Mesenteric fat pad (tissue), 1 donor: ENCODE measurements around the gene TRMT2A. TPM values are rescaled to one million over a fixed set of nuclear protein-coding genes. Genes with fewer than 3 reads are reported as not detected.
"Not testable (repeated sequence)": the region's sequence is repeated elsewhere in the genome, so short reads cannot be mapped to it uniquely, and the experiment has no call there.

Experiments used
- DNase-seq: peaks from one replicate; pipeline ENCODE4 v3.0.0-alpha.2; 2020; ENCODE audit warnings: low spot score
- long read RNA-seq: library from polyadenylated mRNA; unstranded; transcript quantifications from one replicate; pipeline ENCODE4 v2.0.0, GENCODE V29; 2020
- total RNA-seq: library from RNA; stranded (reverse); fragmentation: NEBNext Ultra II Directional; extraction: Animal tissue kit (Norgen Biotek cat#: 25700); gene quantifications from one replicate; pipeline ENCODE4 v1.2.1, GENCODE V29; 2021
- donor health status: DM: yes; HTN: yes; CAD: no.

TRMT2A gene
- 49.2 TPM for total RNA-seq
- long read RNA-seq, transcript TRMT2A-202 (13 exons, 2,928 nt), result minor isoform, 11 of 171 reads
- long read RNA-seq, transcript TRMT2A-201 (12 exons, 2,964 nt), result major isoform, 83 of 171 reads
- long read RNA-seq, partial matches to known transcripts, result 11 of 171 reads
- long read RNA-seq, other reads (novel, unspliced or antisense), result 65 of 171 reads

DNA sequence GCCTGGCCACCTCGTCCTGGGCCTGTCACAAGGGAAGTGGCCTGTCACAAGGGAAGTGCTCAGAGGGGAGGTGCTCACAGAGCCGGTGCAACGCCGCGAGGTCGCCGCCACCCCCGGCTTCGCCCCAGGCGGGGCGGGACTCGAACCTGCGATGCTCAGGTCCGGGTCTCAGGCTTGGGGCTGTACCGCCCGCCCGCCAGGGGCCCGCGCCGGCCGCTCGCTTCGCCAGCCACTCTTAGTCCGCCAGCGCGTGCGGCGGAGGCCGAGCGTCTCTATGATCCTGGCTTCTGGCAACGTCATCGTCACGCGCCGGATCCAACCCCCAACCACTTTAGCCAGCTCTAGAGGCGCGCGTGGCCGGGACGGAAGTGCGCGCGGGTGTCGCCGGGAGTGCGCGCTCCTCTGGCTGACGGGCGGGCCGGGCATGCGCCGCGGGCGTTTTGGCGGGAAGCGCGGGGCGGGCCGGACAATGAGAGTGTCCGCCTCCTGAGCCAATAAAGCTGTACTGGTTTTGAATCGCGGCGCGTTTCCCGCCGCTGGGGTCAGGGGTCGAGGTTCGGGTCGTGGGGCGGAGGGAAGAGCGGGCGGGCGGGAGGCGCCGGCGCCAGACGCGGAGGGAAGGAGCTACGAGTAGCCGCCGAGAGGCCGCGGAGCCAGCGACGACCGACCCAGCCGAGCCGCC lies at the start of gene TRMT2A:
Gene TRMT2A, minus strand, starts transcription at position 276 of the 682 bp plus-strand sequence. CDS start 320 bp downstream, outside the sequence.
- peak; percentile 99 for DNase-seq

GRCh38 chr22:20166703-20167102 lies 49.7 kb upstream of the TRMT2A start:
- no peak for DNase-seq

- DNase-seq, result no peak
These were observed 48.9 kb upstream of the TRMT2A start for GRCh38 chr22:20165913-20166312.

DNA sequence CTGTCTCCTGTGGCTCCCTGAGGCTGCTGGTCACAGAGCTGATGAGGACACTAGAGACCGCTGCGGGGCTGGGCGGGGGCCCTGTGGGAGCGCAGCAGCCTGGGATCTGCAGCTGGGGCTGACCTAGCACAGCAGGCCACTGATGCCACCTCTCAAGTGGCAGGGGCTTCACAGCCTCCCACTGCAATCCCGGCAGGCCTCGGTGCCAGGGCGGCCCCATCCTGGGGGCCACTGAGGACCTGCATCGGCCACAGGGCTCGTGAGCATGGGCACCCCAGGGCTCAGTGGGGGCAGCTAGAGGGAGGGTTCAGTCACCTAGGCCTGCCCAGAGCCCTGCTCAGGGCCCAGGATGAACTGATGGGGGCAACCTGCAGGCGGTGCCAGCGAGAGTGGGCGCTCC lies 48.4 kb upstream of the TRMT2A start:
- no peak for DNase-seq

DNA sequence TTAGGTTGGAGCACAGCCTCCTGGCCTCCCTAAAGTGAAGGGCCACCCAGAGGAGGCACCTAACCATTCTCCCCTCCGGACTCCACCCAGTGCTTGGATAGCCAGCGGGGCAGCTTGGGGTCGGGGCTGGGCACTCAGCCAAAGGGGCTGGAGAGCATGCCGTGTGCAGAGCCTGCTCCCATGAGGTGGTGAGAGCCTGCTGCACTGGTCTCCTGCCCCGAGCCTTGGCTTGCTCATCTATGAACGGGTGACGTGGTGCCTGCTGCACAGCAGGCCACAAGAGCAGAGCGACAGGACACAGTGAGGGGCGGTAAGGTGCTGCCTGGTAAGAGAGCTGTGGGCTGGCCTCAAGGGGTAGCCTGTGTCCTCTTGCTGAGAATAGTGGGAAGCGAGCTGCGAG lies 47.8 kb upstream of the TRMT2A start:
- no peak for DNase-seq

DNA sequence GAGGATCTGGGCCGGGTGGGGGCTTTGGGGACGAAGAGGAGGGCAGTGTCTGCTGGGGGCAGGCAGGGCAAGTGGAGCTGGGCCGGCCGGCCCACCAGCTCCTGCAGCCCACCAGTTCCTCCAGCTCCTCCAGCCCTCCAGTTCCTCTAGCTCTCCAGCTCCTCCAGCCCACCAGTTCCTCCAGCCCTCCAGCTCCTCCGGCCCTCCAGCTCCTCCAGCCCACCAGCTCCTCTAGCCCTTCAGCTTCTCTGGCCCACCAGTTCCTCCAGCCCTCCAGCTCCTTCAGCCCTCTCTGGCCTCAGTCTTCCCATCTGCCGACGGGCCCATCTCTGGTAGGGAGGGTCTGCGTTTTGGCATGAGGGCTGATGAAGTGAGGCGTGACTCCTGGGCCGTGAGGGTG lies 43.0 kb upstream of the TRMT2A start:
- no peak for DNase-seq

GRCh38 chr22:20159531-20159930 lies 42.5 kb upstream of the TRMT2A start:
- not testable (repeated sequence) for DNase-seq

DNA sequence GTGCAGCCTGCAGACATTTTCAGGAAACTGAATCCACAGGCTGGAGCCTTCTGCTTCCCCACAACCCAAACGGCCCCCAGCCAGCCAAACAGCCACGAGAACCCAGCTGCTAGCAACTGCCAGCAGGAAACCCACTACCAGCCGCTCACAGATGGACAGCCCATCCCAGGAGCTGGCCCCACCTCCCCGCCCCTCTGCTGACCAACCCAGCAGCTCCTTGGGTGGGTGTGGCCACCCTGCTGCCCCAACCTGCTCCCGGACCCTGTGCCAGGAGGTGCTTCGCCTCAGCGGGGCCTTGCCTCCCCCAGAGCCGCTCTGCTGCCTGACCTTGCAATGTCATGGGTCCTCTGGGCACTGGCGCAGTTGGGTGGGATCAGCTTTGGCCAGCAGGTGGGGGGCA lies 42.0 kb upstream of the TRMT2A start:
- DNase-seq, result no peak

GRCh38 chr22:20158391-20159036 lies 41.5 kb upstream of the TRMT2A start:
- no peak for DNase-seq

DNA sequence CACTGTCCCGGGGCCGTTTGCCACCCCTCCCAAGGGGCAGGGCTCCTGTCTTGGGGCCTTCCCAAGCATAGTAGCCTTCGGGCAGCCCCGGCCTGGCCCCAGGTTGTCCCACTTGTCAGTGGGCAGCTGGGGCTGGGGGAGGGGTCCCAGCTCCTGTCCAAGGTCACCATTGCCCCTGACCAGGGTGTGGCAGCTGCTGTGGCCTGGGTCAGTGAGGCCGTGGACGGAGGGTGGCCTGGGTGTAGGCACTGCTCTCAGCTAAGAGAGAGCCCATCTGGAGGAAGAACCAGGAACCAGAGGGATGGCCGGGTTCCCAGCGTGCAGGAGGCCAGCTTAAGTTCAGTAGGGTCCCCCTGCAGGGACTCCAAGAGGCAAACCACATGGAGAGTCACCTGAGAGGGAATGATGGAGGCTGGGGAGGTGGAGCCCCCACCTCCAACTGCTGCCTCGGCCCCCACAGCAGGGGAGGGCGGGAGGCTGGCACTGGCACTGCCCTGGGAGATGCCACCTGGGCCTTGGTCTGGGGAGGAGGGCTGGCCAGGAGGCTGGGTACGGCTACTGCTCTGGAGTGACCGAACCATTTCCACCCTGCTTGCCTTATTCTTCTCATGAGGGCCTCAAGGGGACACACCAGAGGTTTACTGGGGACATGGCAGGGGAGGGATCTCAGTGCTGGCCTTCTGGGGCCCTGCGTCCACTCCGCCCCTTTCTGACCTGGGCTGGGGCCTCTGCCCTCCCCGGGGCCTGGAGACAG lies 40.6 kb upstream of the TRMT2A start:
- no peak for DNase-seq

DNA sequence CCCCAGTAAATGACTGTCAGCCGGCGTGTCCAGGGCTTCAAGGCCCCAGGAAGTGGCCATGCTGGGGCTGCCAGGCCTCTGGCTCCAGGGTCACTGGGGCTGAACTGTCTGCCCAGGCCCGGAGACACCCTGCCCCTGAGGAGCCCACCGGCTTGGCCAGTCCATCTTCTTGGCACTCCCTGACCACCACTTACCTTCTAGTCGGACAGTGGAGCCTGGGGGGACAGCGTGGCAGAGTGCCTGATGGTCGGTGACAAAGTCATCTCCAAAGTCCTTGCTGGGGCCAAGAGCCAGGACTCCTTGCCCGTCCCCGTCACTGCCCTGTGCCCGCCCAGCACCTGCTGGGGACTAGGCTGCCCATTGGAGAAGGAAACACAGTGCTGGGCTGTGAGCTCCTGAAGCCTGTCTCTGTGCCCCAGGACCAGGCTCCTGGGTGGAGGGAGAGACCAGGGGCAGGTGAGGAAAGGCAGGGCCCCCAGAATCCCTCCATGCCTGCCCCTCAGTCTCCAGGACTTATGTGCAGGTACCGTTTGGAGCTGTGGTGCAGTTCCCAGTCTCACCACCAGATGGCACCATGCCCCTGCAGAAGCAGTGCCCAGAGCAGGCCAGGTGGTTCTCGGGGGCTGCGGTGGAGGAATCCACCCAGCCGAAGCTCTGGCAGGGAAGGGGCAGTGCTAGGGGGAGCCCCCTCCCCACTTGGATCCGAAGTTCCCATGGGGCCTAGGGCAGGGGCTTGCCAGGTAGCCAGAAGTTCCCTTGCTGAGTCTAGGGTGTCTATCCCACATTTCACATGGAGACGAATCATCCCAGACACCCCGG lies 39.8 kb upstream of the TRMT2A start:
- no peak for DNase-seq

- no peak for DNase-seq
These were observed 39.0 kb upstream of the TRMT2A start for GRCh38 chr22:20156042-20156389.

DNA sequence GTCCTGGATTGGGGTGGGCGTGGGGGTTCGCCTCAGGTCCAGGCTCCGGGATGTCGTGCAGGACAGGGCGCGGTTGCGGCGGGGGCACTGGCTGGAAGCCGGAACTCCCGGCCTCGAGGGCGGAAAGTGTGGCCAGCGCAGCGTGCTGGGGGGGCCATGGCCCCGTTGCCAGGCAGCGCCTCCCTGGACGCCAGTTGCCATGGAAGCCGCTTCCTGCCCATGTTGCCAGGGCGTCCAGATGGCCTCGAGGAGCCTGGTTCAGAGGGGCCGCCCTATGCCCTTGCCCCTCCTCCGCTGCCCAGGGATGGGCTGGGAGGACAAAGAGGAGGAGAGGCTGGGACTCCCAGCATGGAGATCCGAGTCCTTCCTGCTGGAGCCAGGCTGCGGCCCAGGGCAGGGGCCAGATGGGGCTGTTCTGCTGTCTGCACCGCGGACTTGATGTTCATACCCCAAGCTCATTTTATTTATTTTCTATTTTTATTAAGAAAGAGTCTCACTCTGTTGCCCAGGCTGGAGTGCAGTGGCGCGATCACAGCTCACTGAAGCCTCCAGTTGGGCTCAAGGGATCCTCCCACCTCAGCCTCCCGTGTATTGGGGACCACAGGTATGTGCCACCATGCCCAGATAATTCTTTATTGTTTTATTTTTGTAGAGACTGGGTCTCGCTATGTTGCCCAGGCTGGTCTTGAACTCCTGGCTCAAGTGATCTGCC lies 38.5 kb upstream of the TRMT2A start:
- DNase-seq, result no peak

DNA sequence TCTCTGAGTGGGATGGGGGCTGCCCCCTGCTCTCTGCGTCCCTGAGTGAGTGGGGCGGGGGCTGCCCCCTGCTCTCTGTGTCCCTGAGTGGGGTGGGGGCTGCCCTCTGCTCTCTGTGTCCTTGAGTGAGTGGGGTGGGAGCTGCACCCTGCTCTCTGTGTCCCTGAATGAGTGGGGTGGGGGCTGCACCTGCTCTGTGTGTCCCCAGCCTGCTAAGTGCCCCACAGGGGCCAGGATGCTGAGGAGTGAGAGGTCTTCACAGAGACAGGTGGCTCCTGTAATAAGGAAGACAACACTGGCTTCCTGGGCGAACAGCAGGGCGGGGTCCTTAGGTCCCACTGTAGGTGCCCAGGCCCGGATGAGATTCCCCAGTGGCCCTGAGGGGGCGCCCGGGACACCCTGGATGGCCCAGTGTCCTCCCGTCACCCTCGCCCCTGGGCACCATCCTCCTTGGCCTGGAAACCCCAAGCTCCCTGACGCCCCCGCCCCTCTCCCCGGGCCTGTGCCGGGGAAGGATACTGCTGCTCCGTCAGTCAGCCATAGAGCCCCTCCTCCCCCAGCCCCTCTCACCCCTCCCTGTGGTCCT lies 37.7 kb upstream of the TRMT2A start:
- DNase-seq, result no peak

DNA sequence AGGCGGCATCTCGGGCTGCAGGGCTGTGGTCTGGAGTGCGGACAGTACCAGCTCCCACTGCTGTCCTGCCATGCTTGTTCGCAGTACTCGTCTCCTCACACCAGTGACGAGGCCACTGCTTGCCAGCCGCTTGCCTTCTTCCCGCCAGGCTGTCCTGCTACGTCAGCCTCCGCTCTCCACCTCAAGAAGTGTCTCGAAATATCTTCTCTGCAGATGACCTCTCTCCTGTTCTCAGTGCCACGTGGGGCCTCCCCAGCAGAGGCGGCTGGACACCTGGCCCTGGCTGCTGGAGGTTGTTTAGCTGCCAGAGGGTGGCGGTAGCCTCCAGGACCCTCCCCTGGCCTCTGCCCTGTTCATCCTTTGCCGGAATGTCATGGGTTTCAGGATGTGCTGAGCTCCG lies 36.9 kb upstream of the TRMT2A start:
- no peak for DNase-seq

DNA sequence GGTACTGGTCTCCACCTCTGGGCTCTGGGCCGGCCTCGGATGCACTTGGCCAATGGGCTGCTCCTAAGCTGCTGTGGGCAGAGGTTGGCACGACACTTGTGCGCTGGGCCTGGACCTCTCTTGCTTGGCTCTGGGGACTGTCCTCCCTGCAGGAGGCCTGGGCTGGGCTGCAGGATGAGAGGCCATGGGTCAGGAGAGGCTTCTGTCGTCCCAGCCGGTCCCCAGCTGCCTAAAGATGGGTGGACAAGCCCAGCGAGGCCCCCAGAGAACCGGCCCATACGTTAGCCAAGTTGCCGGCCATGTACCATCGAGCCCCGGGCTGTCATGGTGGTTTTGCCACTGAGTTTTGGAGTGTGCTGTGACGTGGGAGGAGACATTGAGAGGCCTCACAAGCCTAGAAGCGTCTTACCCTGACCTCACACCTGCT lies 35.5 kb upstream of the TRMT2A start:
- no peak for DNase-seq

GRCh38 chr22:20151276-20151588 lies 34.2 kb upstream of the TRMT2A start:
- no peak for DNase-seq

GRCh38 chr22:20150381-20151275 lies 33.6 kb upstream of the TRMT2A start, which contains the start of gene CCDC188:
CCDC188 (minus strand) TSS chr22:20151055; CDS start chr22:20150986, 69 bp downstream.
- DNase-seq, result no peak
